GM08714 (cell line): ENCODE data around the gene C15orf62.

Experiments
- H3K4me3 ChIP-seq: fragments of 200-500 bp; sonication (Bioruptor generic); 2 replicates; pipeline ENCODE4 v1.5.1; 2014; ENCODE audit warnings: mild to moderate bottlenecking, low read length, inconsistent platforms
- ZNF274 ChIP-seq: IDR thresholded peaks from 2 replicates; pipeline ENCODE4 v1.6.1; 2012; ENCODE audit warnings: mild to moderate bottlenecking, low read depth, low read length

C15orf62 gene

DNA sequence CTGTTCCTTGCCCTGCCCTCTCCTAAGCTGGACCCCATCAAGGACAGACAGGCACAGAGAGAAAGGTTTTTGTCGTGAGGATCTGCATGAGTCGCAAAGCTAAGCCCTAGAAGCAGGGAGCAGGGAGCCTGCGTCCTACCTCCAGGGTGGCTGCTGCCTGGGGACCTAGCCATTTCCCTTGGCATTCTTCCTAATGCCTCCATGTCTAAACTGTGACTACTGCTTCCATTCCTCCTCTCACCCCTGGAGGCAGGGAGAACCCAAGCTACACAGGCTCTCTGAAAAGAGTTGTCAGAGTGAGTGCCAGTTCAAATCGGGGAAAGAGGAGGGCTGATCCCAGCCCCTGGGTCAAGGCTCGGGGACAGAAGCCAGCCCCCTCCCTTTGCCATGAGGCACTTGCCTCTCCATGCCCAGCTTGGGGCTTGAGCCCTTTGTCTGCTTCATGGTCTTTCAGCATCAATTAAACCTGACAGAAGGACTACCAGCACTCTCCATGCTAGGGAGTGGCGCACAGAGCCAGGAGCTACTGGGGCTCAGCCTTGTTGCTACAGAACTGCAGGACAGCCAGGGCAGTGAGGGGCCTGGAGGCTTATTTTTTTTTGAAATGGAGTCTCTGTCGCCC is 3.5 kb upstream of the C15orf62 start:
- TF ChIP-seq ZNF274 = no peak
- H3K4me3 ChIP-seq = no peak overlapping the region

DNA sequence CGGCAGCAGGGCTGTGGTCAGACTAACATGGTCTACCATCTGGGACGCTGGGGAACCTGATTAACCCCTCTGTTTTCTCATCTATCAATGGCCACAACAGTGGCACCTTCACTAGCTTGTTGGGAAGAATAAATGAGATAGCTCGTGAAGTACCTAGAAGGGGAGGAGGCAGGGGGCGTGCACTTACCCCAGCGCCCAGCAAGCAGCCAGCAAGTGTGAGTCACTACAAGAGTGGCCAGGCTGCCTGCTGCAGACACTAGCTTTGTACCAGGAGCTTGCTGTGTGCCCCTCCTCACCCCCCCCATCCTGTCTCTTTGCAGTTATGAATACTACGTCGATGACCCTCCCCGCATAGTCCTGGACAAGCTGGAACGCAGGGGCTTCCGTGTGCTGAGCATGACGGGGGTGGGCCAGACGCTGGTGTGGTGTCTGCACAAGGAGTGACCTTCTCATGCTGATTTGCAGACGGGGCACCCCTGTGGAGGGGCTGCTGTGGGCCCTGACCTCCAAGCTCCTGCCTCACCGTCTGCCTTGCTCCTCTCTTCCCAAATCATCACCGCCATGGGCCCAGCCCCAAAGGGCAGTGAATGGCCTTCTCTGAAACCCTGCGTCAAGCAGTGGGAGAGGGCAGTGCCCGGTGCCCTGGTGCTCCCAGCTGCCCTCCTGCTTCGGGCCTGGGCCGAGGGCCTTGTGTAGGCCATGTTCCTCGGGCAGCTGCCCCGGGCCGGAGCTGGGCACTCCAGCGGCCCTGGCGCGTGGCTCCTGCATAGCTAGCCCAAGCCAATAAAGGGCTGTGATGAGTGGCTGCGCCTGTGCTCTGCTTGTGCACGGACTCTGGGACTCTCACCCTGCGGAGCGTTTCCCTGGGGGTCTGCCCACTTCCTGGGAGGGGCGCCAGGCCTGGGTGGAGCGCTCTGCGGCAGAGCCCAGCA is 2.6 kb upstream of the C15orf62 start:
- no peak overlapping the region for H3K4me3 ChIP-seq
- no peak for TF ChIP-seq ZNF274

DNA sequence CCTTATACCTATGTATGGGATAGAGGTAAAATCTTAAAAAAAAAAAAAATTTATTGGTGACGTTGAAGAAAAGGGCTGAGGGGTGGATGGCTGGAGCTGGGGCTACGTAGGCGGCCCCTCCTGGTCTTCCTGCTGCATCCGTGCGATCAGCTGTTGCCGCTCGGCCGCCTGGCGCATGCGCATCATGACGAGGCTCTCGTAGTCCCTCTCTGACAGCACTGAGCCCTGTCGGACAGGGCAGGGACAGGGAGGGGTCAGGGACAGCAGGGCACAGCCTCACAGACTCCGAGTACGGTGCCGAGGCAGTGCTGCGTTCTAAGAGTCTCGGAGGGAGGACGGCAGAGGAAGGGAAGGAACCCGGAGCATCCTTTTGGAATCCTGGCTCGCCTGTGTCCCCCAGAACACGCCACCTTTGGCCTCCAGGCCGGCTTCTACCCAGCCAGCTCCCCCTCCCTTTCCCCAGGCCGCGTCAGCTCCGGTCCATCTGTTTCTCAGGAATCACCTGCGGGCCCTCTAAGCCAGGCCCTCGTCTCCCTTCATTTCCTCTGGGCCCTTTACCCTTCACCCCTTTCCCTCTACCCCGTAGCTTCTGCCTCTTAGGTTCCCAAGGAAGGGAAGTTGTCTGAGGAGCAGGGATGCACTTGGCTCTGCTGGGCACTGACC is 1.8 kb upstream of the C15orf62 start:
- TF ChIP-seq ZNF274 = no peak
- H3K4me3 ChIP-seq = no peak overlapping the region

DNA sequence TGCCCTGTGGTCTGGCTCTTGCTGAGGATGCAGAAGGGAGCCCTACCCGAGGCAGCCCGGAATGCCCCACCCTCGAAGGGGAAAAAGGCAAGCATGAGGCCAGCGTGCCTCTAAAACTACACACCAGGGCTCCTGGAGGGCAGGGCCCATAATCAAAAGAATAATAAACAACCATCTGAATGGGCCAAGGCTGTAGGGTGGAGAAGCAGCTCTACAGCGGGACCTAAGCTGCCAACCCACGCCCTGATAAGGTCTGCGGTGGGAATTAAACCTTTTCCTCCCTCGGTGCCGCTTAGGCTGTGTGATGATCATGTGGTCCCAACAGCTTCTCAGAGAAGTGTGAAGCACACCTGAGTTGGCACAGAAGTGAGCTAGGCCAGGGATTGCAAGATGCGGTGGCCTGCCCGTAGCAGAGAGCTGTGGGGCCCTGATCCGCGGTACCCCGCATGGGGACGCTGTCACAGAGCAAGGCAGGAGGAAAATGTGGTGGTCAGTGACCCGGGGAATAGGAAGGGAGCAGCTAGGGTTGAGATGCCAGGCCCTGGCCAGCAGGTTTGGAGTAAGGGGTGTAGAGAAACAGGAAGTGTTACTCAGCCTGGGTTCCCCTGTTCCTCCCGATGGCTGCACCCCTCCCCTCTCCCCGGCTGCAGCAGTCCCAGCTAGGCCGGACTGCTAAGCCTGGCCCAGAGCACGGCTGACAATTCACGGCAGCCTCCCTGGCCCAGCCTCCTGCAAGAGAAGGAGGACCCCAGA is 1.1 kb upstream of the C15orf62 start:
- no peak overlapping the region; the same call in 1 of the 2 replicates for H3K4me3 ChIP-seq
- TF ChIP-seq ZNF274 = no peak

DNA sequence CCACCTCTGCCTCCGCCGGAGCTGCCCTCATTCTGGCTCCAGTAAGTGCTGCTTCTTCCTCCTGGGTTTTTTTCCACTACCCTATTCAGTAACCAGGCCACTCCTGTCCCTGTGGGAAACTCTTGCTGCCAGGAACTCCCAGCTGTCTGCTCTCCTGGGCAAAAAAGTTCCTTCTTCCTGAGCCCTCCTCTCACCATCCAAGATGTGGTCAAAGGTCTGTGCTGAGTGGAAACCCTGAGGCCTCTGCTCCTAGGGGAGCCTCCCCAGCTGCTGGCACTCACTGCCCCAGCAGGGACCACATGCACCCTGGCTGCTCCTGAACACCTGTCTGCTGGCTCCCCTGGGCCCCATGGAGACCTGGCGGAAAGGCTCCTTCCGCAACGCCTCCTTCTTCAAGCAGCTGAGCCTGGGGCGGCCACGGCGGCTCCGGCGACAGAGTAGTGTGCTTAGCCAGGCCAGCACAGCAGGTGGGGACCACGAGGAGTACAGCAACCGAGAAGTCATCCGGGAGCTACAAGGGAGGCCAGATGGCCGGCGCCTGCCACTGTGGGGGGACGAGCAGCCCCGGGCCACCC is 454 bp downstream of the C15orf62 start:
- H3K4me3 ChIP-seq = peak overlapping the region; percentile 10; the same call in 1 of the 2 replicates
- no peak for TF ChIP-seq ZNF274

DNA sequence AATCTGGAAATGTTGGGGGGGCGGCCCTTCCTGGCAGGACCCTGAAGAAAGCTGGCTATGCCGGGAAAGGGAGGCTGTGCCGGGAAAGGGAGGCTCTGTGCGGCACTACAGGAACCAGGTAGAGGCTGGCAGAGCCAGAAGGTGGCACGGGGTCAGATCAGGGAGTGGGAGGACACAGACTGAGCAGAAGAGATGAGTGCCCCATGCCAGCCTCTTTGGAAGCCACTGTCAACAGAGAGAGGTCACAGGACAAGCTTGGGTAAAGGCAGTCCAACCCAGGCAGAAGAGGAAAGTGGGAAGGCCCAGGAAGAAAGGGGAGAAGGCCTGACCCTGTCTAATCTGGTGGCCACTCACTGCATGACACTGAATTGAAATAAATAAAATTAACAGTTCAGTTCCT is 1.5 kb downstream of the C15orf62 start:
- TF ChIP-seq ZNF274 = no peak
- H3K4me3 ChIP-seq = no peak overlapping the region

DNA sequence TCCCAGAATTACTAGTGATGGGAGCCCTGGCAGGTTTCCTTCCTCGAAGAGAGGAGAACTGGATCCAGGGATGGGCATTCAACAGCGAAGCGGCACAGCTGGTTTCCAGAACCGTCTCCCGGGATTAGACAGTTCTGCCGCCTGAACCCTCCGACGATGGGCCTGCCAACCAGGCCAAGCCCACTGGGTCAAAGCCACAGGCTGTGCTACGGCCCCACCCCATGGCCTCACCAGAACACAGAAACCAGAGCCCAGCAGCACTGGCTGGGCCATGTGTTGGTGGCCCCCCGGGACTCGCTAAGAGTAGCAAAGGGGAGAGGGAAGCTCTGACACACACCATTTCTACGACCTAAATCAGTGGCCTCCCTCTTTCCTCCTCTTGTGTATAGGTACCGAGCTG is 2.2 kb downstream of the C15orf62 start:
- no peak overlapping the region for H3K4me3 ChIP-seq
- TF ChIP-seq ZNF274 = no peak

DNA sequence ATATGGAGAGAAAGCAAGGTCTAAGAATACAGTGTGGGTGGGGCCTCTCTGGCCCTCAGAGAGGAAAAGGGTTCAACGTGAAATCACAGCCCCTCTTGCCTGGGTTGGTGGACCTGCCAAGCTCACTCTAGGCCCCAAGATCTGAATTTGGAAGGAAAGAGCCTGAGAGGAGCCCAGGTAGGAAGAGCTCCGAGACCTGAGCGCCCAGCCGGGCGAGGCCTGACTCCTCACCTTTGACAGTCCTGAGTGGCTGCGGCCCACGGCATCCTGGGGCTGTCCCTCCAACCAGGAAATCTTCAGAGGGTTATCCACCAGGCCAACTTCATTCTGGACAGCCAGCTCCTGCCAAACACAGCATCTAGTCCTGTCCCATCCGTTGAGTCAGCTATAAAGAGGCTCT is 3.7 kb downstream of the C15orf62 start:
- no peak overlapping the region for H3K4me3 ChIP-seq
- no peak for TF ChIP-seq ZNF274

DNA sequence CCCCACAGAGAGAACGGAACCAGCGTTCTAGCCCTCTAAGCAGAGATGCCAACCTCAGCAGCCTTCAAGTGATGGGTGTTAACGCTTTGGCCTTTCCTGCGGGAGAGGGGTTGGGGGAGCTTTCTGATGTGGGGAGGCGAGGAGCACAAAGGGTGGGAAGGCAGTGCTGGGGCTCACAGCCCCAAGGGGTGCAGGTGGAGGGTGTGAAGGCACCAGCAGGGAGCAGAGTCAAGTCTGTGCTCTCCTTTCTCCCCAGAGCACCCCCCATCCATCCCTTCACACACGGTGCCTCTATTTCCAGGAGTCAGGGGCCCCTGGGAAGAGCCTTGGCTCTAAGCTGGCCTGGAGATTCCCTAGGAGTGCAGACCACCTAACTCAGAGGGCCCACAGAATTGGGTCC is 4.1 kb downstream of the C15orf62 start:
- no peak overlapping the region for H3K4me3 ChIP-seq
- TF ChIP-seq ZNF274 = no peak

DNA sequence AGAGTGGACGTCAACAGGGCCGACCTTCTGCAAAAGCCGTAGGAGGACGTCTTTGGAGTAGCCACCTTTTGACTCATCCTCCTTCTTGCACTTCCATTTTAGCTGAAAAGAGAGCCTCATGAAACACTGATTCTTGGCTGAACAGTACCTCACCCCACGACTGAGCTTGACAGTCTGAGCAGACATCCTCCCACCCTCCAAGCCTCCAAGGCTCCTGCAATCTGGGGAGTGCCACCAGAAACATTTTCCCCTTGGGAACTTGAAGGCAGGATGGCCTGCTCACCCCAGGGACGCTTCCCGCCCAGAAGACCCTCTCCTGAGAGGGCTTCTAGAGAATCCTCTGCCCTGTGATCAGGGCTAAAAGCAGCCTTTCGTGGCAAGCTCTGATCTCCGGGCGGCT is 5.2 kb downstream of the C15orf62 start:
- H3K4me3 ChIP-seq = no peak overlapping the region
- TF ChIP-seq ZNF274 = no peak

DNA sequence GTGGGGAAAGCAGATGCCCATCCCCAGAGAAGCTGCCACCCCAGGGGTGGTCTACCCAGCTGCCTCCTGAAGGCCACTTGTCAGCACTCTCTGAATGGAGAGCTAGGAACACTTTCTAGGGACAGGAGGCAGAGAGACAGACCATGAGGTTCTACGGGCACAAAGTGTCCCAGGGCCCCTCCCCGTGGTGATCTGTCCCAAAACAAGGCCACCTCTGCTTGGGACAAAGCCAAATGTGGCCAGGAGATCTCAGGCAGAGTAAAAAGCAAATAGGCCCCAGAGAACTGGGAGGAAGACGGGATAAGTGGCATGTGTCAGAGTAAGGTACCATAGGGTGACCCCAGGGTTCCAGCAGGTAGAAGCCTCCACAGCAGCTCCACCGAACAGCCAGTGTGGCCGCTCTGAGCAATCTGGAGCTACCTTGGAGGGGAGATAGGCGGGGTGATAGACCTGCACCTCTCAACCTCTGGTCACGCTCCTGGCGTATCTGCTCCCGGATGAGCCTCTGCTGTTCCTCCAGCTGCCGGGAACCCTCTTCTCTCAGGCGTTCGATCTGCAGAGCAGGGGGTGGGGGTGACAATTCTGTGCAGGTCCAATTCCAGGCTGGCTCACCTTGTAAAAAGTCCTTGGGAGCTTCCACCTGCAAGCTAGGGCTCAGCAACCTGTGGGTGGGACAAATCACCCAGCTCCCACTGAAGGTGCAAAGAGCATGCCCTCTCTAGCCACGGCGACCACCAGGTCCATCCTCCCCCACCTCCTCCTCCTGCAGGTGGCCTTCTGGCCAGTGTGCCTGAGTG is 6.2 kb downstream of the C15orf62 start:
- no peak for TF ChIP-seq ZNF274

DNA sequence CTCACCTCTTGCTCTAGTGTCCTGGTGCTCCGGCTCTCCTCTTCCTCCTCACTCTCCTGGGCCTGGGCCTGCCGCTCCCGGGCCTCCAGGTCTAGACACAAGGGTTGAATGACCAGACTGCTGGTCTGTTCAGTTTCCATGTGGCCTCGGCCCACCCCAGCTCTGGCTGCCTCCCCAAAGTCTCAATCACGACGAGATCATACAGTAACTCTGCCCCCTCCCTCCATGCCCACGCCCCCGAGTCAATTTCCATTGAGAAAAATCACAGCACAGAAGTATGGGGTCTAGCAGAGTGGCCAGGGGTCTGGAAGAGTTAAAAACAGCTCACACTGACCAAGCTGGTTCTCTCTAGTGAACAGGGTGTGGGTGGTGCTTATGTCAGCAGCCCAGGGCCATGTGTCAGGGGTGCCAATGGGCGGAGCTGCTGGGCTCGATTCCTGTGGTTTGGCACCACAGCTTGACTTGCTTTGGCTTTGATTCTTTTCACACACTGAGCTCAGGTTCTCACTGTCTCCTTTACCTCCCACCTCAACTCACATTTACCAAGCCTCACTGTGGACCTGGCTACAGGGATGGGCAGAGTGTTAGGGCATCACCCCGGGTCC is 6.9 kb downstream of the C15orf62 start:
- TF ChIP-seq ZNF274 = no peak
- no peak overlapping the region for H3K4me3 ChIP-seq

More for the DNA sequence above, 6.2 kb downstream of the C15orf62 start:
- H3K4me3 ChIP-seq = no peak overlapping the region
